ENCODE measurements around the gene NDUFS1.
"Not testable (repeated sequence)": the region's sequence is repeated elsewhere in the genome, so short reads cannot be mapped to it uniquely, and the experiment has no call there.

Gene NDUFS1

DNA sequence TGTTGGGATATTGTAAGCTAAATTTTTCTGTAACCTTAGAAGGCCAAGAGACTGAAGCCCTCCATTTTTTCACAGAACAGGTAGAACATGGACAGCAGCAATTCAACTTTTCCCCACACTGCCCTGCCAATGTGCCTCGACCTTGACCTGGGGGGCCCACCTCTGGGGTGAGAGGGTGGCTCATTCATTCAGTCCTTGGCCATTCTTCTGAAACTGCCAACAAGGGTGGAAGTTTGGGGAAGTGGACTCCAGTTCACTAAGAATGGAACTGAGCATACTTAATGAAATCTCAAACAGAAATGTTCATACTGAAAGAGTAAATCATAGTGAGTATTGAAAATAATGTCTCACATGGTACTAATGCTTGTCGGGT, 1.5 kb upstream of the NDUFS1 start:
- no peak for DNase-seq

DNA sequence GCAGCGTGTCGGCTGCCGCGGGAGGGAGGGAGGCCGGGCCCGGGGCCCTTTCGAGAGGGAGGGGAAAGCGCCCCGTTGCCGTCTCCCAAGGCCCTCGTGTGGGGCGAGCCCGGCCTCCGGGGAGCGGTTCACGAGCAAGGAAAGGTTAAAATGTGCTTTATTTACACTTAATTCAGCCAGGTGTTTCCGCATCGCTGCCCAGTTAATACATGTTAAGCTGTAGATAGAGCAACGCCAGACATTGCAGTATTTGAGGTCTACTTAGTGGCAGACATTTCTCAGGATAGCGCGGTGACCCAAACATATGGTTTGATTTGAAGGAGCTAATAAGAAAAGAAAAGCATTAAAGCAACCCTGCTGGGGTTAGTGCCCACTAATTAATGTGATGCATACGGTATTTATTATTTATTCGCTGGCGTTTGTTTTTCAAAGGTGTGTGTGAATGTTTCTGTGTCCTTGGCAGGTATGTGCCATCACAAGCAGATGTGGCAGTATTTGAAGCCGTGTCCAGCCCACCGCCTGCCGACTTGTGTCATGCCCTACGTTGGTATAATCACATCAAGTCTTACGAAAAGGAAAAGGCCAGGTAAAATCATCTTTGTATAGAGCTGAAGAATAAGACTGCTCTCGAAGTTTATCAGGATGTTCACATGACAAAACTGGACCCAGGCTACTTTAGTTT, 1.0 kb upstream of the NDUFS1 start:
- no peak for DNase-seq

DNA sequence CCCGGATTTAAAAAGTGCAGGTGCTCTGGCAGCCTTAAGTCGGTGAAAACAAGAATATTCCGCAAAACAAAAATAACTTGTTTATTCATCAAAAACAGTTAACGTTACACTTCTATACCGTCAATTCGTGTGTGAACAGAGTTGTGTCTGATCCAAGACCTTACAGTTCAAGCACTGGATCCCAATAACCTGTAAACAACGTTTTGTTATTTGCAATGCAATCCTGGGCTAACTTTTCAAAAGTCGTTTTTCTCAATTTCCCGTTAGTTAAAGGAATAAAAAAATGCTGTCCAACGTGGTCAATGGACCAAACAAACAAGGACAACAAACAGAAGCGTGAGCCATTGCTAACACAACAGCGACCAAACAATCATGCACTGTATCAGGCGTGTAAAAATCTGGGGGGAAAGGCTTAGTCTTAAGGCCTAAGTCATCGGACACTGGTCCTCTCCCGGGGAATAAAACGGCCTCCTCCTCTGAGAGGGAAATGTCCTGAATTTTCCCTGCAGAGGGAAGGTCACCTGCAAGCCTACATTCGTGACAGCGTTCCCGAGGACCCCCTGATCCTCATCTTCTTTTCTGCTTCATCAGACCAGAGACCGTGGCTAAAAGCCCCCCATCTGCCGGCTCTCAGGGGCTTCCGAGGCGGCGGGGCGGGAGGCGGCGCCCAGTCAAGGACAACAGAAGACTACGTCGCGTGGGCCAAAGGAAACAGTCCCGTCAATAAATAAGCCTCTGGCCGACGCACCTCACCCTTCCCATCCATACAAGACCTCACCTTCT, 490 bp downstream of the NDUFS1 start:
- DNase-seq: no peak

DNA sequence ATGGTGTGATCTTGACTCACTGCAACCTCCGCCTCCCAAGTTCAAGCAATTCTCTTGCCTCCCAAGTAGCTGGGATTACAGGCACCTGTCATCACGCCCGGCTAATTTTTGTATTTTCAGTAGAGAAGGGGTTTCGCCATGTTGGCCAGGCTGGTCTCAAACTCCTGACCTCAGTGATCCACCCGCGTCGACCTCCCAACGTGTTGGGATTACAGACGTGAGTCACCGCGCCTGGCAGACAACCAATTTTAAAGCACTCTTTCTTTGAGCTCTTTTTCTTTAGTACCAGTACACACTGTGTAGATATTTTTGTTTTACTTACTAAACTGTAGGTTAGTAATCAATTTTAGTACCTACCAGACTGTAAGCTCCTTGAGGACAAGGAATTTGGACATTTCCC, 2.2 kb downstream of the NDUFS1 start:
- DNase-seq: not testable (repeated sequence)

DNA sequence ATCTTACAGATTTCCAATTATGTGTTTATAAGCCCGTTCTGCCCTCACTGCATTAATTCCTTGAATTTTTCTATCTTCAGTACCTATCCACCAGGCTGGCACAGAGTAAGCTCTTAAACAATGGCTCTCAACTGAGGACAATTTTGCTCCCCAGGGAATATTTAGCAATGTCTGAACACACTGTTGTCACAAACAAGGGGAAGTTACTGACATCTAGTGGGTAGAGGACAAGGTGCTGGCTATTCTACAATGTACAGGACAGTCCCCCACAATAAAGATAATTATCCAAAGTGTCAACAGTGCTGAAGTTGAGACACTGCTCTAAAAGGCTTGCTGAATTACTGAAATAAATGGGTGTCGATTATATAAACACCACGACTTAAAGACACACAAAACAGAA, 5.0 kb downstream of the NDUFS1 start:
- DNase-seq: no peak

DNA sequence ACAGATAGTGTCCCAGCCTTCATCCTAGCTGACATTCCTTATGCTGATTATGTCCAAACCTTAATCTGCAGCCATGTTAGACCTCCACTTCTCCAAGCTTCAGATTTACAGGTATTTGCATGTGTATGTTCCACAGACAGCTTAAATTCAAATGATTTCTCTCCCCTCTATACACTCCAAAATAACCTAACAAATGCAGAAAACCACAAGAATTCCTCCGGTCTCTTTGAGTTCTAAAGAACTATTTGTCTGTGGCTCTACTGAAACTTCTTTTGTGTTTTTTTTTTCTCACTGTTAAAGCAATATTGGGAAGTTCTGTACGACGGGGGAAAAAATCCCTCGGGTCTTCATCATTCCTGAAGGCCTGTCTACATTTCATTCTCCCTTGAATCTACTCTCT, 8.6 kb downstream of the NDUFS1 start:
- no peak for DNase-seq

DNA sequence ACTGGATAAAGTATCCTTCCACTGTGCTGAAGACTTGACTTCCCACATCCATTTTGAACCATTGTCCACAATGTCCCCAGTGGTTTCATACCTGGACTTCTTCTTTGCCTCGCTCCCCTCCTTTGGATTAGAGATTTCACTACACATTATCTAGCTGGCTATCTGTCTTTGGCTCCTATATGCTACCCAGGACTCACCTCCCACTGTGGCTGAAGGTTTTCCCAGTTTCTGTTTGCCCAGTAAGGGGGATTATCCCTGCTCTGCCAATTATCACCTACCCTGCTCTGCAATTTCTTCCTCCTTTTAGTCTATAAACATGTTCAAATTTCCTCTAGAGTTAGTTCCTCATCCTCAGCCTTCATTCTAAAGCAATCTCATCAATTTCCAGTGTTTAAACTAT, 9.1 kb downstream of the NDUFS1 start:
- no peak for DNase-seq

DNA sequence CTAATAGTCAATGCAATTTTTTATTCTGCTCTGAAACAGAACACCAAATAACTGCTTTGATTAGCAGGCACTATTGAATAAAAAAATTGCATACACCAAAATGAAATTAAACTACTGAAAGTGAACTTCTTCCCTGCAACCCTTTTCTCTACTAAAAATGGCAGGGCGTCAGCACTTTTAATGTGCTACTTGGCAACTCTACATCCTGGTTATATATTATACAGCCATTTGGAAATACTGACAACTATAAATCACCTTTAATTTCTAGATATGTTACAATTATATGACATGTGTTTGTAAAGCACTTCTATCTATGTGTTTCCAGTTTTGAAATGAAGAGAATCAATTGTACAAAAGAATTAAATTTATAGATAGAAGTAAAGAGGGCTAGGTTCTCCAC, 9.9 kb downstream of the NDUFS1 start:
- no peak for DNase-seq

DNA sequence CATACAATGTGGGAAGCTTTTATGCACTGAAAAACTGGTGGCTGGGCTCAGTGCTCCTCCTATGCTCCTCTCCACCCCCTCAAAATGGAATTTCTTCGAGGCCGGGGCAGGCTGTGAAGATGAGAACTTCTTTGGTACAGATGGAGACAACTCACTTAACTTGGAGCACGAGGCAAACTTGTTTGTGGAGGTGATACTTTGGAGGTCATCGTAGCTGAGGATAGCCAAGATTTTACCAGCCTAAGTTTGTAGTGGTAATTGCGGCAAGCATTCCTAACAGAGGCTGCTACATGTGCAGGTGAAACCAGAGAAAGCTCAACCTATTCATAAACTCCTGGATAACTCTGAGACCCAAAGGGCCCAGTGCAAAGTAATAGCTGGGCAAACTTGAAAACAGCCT, 13.6 kb downstream of the NDUFS1 start:
- no peak for DNase-seq

DNA sequence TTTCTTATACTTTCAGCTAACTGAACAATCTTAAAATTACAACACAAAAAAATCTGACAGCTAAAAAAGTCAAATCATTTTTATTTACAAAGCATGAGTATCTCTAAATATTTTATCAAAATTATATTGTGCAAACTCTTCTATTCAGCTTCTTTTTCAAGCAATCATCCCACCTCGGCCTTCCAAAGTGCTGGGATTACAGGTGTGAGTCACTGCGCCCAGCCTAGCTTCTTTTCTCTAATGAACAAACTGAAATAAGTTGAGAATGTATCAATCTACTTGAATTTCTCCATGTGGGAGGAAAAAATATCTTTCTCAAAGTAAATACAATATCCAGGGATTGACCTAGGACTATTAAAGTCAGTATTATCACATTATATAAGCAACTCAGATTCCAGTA, 14.9 kb downstream of the NDUFS1 start:
- no peak for DNase-seq

DNA sequence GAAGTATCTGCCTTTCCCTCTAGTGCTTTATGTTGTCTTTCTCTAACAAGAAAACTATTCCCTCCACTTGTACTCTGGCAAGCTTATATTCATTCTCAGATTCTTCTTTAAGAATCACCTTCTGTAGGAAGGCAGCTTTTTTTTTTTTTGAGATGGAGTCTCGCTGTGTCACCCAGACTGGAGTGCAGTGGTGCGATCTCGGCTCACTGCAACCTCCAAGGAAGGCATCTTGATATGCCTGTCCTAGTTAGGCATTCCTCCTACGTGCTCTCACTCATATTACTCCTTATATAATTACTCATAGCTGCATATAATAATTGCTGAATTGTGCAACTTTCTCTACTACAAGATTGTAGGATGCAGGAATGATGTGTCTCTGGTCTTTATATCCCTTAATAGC, 15.8 kb downstream of the NDUFS1 start:
- DNase-seq: no peak

DNA sequence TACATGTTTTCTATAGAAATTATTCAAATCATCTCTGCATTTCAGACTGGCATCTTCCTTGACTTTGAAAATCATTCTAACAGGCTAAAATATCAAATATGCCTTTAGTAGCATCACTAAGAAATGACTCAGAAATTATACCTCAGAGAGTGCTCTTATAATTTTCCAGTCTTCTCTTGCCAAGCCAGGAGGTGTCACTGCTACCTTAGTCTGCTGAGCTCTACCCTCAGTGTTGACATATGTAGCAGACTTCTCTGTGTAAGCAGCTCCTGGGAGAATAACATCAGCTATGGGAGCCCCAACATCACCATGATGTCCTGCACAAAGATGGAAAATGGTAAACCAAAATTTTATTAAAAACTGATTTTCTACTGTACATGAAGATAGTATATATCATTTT, 31.6 kb downstream of the NDUFS1 start:
- no peak for DNase-seq

DNA sequence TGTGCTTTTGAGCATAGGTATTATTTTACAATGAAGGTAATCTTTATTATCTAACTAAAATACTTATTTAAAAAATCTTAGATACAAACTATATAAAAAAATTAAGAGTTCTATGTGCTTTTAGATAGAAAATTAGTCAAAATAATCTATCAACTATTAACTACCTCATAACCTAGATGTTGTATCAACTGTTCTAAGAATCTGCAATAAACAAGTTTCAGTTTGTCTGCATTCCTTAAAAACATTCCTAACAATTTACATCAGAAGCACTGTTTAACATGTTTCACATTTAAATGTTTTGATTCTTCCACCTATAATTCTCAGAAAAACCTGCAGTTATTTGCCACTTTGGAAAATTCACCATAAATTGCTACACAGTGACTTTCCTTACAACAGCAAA, 33.3 kb downstream of the NDUFS1 start:
- DNase-seq: no peak

DNA sequence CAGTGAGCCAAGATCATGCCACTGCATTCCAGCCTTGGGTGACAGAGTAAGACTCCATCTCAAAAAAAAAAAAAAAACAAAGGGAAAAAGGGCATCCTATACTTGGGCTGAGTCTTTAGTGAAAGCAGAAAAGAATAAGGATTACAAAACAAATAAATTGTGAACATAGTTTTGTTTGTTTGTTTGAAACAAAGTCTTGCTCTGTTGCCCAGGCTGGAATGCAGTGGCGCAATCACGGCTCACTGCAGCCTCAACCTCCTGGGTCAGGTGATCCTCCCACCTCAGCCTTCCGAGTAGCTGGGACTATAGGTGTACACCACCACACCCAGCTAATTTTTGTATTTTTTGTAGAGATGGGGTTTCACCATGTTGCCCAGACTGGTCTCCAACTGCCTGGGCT, 36.7 kb downstream of the NDUFS1 start:
- DNase-seq: not testable (repeated sequence)

DNA sequence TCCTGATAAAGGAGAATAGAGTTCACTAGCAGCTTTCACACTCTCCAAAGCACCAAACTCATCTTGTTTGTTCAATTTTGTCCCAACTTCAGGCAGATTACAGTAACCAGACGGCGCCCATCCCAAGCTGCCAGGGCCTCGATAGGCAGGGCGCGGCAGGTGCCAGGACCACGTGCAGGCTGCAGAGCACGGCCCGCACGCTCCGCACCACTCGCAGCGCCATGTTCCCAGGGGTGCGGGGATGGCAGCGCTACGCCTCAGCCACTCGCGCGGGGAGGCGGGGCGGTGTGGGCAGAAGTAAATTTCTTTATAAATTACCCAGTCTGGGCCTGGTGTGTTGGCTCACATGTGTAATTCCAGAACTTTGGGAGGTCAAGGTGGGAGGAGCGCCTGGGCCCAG, 43.0 kb downstream of the NDUFS1 start:
- no peak for DNase-seq

DNA sequence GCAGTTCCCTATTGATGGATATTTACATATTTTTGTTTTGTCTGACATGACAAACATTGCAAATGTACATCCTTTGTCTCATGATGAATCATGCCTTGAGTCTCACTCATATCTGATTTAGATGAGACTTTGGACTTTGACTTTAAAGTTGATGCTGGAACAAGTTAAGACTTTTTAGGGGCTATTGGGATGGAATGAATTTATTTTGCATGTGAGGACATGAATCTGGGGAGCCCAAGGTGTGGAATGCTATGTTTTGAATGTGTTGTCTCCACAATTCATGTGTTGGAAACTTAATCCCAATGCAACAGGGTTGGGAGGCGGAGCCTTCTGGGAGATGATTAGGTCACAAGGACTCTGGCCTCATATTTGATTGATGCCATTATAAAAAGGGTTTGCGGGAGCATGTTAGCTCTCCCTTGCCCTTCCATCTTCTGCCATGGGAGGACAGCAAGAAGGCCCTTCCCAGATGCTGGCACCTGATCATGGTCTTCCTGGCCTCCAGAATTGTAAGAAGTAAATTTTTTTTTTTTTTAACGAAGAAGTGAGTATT, 44.1 kb downstream of the NDUFS1 start:
- no peak for DNase-seq

DNA sequence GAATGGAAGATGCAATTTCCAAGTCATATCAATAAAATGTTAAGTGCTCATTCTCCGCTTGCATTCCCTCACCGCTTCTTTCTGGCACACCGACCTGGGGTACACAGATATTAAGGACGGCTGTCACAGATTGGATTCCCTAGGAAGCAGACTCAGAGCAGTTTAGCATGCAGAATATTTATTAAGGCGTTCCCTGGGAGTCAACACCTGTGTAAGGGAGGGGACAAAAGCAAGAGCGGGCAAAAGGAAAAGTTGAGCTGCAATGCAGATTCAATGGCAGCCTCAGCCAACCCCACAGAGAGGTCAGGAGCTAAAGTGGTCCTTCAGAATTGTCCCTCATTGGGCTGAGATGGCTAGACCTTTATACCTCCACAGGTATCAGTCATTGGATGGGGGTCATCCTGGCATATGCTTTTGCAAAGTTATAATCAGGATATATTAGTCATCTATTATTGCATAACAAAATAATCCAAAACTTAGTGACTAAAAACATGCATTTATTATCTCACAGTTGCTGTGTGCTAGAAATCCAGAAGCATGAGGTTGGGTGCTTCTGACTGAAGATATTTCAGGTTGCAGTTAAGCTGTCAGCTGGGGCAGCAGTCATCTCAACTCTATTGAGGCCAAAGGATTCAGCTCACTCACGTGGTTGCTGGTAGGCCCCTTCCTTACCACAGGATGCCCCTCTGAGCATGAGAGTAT, 46.2 kb downstream of the NDUFS1 start:
- no peak for DNase-seq

DNA sequence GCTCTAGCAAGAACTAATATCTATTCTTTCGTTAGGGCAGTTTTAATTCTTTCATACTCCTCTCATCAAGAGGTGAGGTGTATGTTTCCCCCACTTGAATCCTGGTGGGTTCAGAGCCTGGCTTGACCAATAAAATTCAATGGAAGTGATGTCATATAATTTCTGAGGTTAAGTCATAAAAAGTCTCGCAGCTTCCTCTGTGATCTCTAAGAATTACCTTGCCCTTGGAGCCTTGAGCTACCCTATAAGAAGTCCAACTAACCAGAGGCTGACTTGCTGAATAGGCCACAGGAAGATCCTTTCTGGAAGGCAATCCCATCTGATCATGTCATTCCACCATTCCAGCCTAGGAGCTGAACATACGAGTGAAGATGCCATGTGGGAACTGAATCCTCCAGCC, 47.1 kb downstream of the NDUFS1 start:
- DNase-seq: no peak

DNA sequence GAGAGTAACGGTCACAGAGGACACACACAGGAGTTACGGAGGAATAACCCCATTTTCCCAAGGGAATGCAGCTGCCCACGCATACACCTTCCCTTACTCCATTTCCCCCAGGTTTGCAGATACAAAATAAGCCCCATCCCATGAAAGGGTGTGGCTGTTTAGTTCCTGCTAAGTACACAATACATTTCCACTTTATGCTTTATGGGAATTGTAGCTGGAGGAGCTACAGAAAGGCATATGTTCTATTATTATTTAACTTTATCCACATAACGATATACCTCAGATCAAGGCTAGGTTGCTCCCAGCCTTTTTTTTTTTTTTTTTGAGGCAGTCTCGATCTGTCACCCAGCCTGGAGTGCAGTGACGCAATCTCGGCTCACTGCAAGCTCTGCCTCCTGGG, 50.5 kb downstream of the NDUFS1 start:
- no peak for DNase-seq

DNA sequence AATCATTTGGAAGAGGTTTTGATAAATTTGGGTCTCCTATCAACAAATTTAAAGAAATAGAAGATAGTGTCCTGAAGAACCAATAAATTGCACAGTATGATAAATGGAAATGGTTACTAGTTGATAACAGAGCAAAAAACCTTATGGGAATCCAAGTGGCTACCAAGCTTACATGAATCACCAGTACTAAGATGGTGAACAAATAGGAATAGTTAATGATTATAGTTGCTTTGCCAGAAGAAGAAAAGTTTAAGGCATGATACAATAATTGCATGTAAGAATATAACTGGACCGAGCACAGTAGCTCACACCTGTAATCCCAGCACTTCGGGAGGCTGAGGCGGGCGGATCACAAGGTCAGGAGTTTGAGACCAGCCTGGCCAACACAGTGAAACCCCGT, 53.7 kb downstream of the NDUFS1 start:
- DNase-seq: no peak

DNA sequence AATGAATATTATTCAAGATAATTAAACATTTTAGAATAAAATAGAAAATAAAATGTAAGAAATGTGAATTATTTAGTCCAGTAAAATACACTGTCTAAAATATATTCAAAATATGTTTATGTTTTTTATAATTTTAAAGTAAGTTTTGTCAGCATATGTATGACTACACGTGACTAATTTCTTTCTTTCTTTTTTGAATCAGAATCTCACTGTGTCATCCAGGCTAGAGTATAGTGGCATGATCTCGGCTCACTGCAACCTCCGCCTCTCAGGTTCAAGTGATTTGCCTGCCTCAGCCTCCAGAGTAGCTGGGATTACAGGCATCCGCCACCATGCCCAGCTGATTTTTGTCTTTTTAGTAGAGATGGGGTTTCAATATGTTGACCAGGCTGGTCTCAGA, 54.2 kb downstream of the NDUFS1 start:
- DNase-seq: no peak

DNA sequence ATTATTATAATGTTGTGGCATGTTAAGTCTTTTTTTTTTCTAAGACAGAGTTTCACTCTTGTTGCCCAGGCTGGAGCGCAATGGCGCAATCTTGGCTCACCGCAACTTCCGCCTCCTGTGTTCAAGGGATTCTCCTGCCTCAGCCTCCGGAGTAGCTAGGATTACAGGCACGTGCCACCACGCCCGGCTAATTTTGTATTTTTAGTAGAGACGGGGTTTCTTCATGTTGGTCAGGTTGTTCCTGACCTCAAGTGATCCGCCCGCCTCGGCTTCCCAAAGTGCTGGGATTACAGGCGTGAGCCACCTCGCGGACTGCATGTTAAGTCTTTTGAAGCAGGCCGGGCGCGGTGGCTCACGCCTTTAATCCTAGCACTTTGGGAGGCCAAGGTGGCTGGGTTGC, 60.4 kb downstream of the NDUFS1 start:
- DNase-seq: peak; percentile 40

DNA sequence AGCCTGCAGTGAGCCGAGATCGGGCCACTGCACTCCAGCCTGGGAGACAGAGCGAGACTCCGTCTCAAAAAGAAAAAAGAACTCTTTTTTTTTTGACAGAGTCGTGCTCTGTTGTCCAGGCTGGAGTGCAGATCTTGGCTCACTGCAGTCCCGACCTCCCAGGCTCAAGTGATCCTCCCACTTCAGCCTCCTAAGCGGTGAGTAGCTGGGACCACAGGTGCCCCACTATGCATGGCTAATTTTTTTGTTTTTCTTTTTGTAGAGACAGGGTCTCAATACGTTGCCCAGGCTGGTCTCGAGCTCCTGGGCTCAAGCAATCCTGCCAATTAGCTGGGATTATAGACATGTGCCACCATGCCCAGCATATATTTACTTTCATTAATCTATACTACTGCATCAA, 60.8 kb downstream of the NDUFS1 start:
- no peak for DNase-seq

DNA sequence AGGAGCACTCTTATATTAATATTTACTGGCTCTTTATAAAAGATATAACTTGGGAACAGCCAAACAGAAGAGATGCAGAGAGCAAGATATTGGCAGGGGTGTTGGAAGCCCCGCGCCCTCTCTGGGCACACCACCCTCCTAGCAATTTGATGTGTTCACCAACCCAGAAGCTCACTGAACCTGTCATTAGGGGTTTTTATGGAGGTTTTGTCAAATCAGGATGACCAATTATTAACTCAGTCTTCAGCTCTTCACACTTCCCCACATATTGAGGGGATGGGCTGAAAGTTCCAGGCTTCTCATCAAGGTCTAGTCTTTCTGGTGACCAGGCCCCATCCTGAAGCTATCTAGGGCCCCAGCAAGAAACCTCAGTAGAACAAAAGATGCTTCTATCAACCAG, 62.4 kb downstream of the NDUFS1 start:
- no peak for DNase-seq
